Liver (tissue), 9 donors: ENCODE results near the gene PRR20D. TPM values are rescaled to one million over a fixed set of nuclear protein-coding genes. Genes with fewer than 3 reads are reported as not detected.

Experiments used
- DNase-seq: peaks from one replicate; pipeline ENCODE4 v3.0.0-alpha.2; 2017; ENCODE audit warnings: low spot score
- H3K27ac ChIP-seq, 2 donors: one replicate each; pipeline ENCODE4 v1.7.0; 2013; ENCODE audit warnings: inconsistent platforms in 2 of 2, low read length in 2 of 2, control low read depth in 1 of 2, low read depth in 1 of 2, mild to moderate bottlenecking in 1 of 2
- H3K27me3 ChIP-seq, 4 donors: one replicate each; pipeline versions ENCODE4 v1.6.1 to v1.7.0; 2013; ENCODE audit warnings: low read length in 3 of 4, inconsistent platforms in 1 of 4, mild to moderate bottlenecking in 1 of 4, moderate library complexity in 1 of 4; ENCODE audit not compliant: control insufficient read depth in 4 of 4, insufficient read depth in 4 of 4
- H3K36me3 ChIP-seq, 4 donors: one replicate each; pipeline versions ENCODE4 v1.6.1 to v1.7.0; 2013; ENCODE audit warnings: low read length in 3 of 4, mild to moderate bottlenecking in 3 of 4, low read depth in 1 of 4, moderate library complexity in 1 of 4; ENCODE audit not compliant: control insufficient read depth in 4 of 4, insufficient read depth in 3 of 4
- H3K4me1 ChIP-seq, 4 donors: one replicate each; pipeline versions ENCODE4 v1.6.1 to v1.7.0; 2013; ENCODE audit warnings: low read length in 3 of 4, mild to moderate bottlenecking in 3 of 4, moderate library complexity in 1 of 4; ENCODE audit not compliant: control insufficient read depth in 4 of 4, insufficient read depth in 4 of 4
- H3K4me3 ChIP-seq, 3 donors: one replicate each; pipeline versions ENCODE4 v1.6.1 to v1.7.0; 2013; ENCODE audit warnings: low read length in 3 of 3, control low read depth in 1 of 3, low read depth in 1 of 3, mild to moderate bottlenecking in 1 of 3
- H3K9ac ChIP-seq, 2 donors: one replicate each; pipeline ENCODE4 v1.7.0; 2013; ENCODE audit warnings: low read length in 2 of 2, mild to moderate bottlenecking in 2 of 2, moderate library complexity in 2 of 2, control low read depth in 1 of 2, low read depth in 1 of 2
- H3K9me3 ChIP-seq, 4 donors: one replicate each; pipeline versions ENCODE4 v1.6.1 to v1.7.0; 2013; ENCODE audit warnings: low read length in 3 of 4; ENCODE audit not compliant: control insufficient read depth in 4 of 4
- ATF3 ChIP-seq: IDR thresholded peaks from 2 replicates; pipeline ENCODE4 v1.6.1; 2016; ENCODE audit warnings: antibody characterized with exemption
- CTCF ChIP-seq: fragments of 150-350 bp; IDR thresholded peaks from 2 replicates; pipeline ENCODE4 v1.5.1; 2017; ENCODE audit warnings: improper control_type of control experiment, low read depth, low read length; ENCODE audit not compliant: missing input control
- EGR1 ChIP-seq, 2 donors: IDR thresholded peaks; 2 replicates each; pipeline ENCODE4 v1.6.1; 2016 to 2018; ENCODE audit warnings: antibody characterized with exemption in 2 of 2, low read depth in 2 of 2
- FOXA1 ChIP-seq: IDR thresholded peaks from 2 replicates; pipeline ENCODE4 v1.6.1; 2016; ENCODE audit warnings: antibody characterized with exemption
- FOXA2 ChIP-seq: IDR thresholded peaks from 2 replicates; pipeline ENCODE4 v1.6.1; 2016; ENCODE audit warnings: antibody characterized with exemption
- GABPA ChIP-seq, 2 donors: IDR thresholded peaks in 1 of 2; conservative IDR thresholded peaks in 1 of 2; 2 replicates each; pipeline ENCODE4 v1.6.1; 2016; ENCODE audit warnings: antibody characterized with exemption in 2 of 2, mild to moderate bottlenecking in 1 of 2, moderate library complexity in 1 of 2
- HNF4A ChIP-seq, 2 donors: conservative IDR thresholded peaks; 2 replicates each; pipeline ENCODE4 v1.6.1; 2016; ENCODE audit warnings: antibody characterized with exemption in 2 of 2, mild to moderate bottlenecking in 2 of 2
- HNF4G ChIP-seq: IDR thresholded peaks from 2 replicates; pipeline ENCODE4 v1.6.1; 2016; ENCODE audit warnings: antibody characterized with exemption
- JUND ChIP-seq, 2 donors: IDR thresholded peaks; 2 replicates each; pipeline ENCODE4 v1.6.1; 2016; ENCODE audit warnings: antibody characterized with exemption in 2 of 2
- MAX ChIP-seq: IDR thresholded peaks from 2 replicates; pipeline ENCODE4 v1.6.1; 2016; ENCODE audit warnings: antibody characterized with exemption
- NR2F2 ChIP-seq: IDR thresholded peaks from 2 replicates; pipeline ENCODE4 v1.6.1; 2016; ENCODE audit warnings: antibody characterized with exemption
- RAD21 ChIP-seq, 2 donors: IDR thresholded peaks; 2 replicates each; pipeline ENCODE4 v1.6.1; 2016; ENCODE audit warnings: antibody characterized with exemption in 2 of 2, mild to moderate bottlenecking in 2 of 2
- REST ChIP-seq: IDR thresholded peaks from 2 replicates; pipeline ENCODE4 v1.6.1; 2016; ENCODE audit warnings: antibody characterized with exemption, mild to moderate bottlenecking
- RXRA ChIP-seq, 2 donors: IDR thresholded peaks; 2 replicates each; pipeline ENCODE4 v1.6.1; 2017 to 2018; ENCODE audit warnings: antibody characterized with exemption in 2 of 2, mild to moderate bottlenecking in 1 of 2
- SP1 ChIP-seq: IDR thresholded peaks from 2 replicates; pipeline ENCODE4 v1.6.1; 2018; ENCODE audit warnings: antibody characterized with exemption, mild to moderate bottlenecking
- TAF1 ChIP-seq: conservative IDR thresholded peaks from 2 replicates; pipeline ENCODE4 v1.6.1; 2016; ENCODE audit warnings: antibody characterized with exemption, mild to moderate bottlenecking
- YY1 ChIP-seq: IDR thresholded peaks from 2 replicates; pipeline ENCODE4 v1.6.1; 2016; ENCODE audit warnings: antibody characterized with exemption, mild to moderate bottlenecking
- ZBTB33 ChIP-seq: IDR thresholded peaks from 2 replicates; pipeline ENCODE4 v1.6.1; 2016; ENCODE audit warnings: antibody characterized with exemption
- WGBS: extraction: QIAGEN DNeasy Blood & Tissue Kit; methylation state at CpG from one replicate; pipeline ENCODE4 v1.1.7; 2013; 5-methylcytosine and 5-hydroxymethylcytosine counted together
- polyA plus RNA-seq, 2 donors: library from polyadenylated mRNA; stranded (reverse) in 1 of 2; unstranded in 1 of 2; fragments of 200-250 nt in 1 of 2; fragments of >200 nt in 1 of 2; fragmentation: Nextera tagmentation in 1 of 2; extraction: Ambion mirVana in 1 of 2; gene quantifications; one replicate each; pipeline versions ENCODE4 v1.2.1 to v1.2.3, GENCODE V29; 2013 to 2015
- total RNA-seq, 2 donors: library from RNA; depleted of rRNA; stranded (reverse); fragments of >200 nt; gene quantifications; one replicate each; pipeline ENCODE4 v1.2.3, GENCODE V29; 2014
- donor health status: healthy.
- donor health status: healthy.
- donor health status: healthy.
- donor health status: healthy.
- donor health status: healthy.

Gene PRR20D
- total and polyA plus RNA-seq, 4 donors, result not detected

- no peak for DNase-seq
- H3K4me1 ChIP-seq, result peaks cover 0 to 14% (median 3%) of the 10 kb centered on the region in 4 donors
- H3K27ac ChIP-seq, result peak overlapping the region; percentile 9 to 47
- no peaks in the 10 kb centered on the region for H3K36me3 ChIP-seq
- WGBS, result 32% methylated on average over 4 of the region's 4 CpGs
- peak overlapping the region in 1 of 2 donors; percentile 69 for H3K9ac ChIP-seq
- peak overlapping the region in 2 of 3 donors; percentile 11 to 15 for H3K4me3 ChIP-seq
- no peak for TF ChIP-seq HNF4G
- peak; percentile 46 for TF ChIP-seq REST
- peak; percentile 82 to 84 for TF ChIP-seq HNF4A (conservative IDR thresholded peaks at IDR 0.05)
- TF ChIP-seq NR2F2, result no peak
- TF ChIP-seq TAF1, result peak; percentile 54
- TF ChIP-seq RAD21 (IDR thresholded peaks at IDR 0.05), result peak; percentile 50 to 62
- no peak for TF ChIP-seq EGR1 (IDR thresholded peaks at IDR 0.05; ENCODE audit: low read depth in 2 of 2)
- TF ChIP-seq SP1, result peak; percentile 77
- TF ChIP-seq GABPA (IDR thresholded peaks at IDR 0.05 in 1 of 2, conservative IDR thresholded peaks at IDR 0.05 in 1 of 2), result no peak
- TF ChIP-seq YY1, result peak; percentile 68
- TF ChIP-seq JUND (IDR thresholded peaks at IDR 0.05), result peak in 1 of 2 donors; percentile 27
- TF ChIP-seq CTCF, result no peak
- TF ChIP-seq ATF3, result no peak
- peak; percentile 57 to 66 for TF ChIP-seq RXRA (IDR thresholded peaks at IDR 0.05)
- TF ChIP-seq FOXA1, result no peak
- TF ChIP-seq ZBTB33, result peak; percentile 37
- no peak for TF ChIP-seq FOXA2
- TF ChIP-seq MAX, result no peak
- H3K9me3 ChIP-seq, result no peaks in the 10 kb centered on the region
- no peaks in the 10 kb centered on the region for H3K27me3 ChIP-seq
Measured at GRCh38 chr13:57137585-57137984, 22.8 kb upstream of the PRR20D start.
